Neuronal stem cell (in vitro differentiated cells): ENCODE results near the gene UBXN4. TPM values are rescaled to one million over a fixed set of nuclear protein-coding genes. Genes with fewer than 3 reads are reported as not detected.

Experiments
- DNase-seq: peaks from one replicate; pipeline ENCODE4 v3.0.0-alpha.2; 2013; ENCODE audit warnings: low spot score
- H2AFZ ChIP-seq: one replicate; pipeline ENCODE4 v1.6.1; 2013; ENCODE audit warnings: mild to moderate bottlenecking, low read length, inconsistent platforms
- H2AK5ac ChIP-seq: 2 replicates; pipeline ENCODE4 v1.6.1; 2013; ENCODE audit warnings: low read depth, mild to moderate bottlenecking, inconsistent platforms, low read length, moderate library complexity, mixed read lengths
- H2BK120ac ChIP-seq: 2 replicates; pipeline ENCODE4 v1.6.1; 2013; ENCODE audit warnings: low read depth, mild to moderate bottlenecking, inconsistent platforms, low read length, moderate library complexity, mixed read lengths
- H2BK12ac ChIP-seq: one replicate; pipeline ENCODE4 v1.6.1; 2013; ENCODE audit warnings: low read length, inconsistent platforms
- H2BK15ac ChIP-seq: 2 replicates; pipeline ENCODE4 v1.6.1; 2013; ENCODE audit warnings: mild to moderate bottlenecking, low read length, inconsistent platforms, mixed read lengths
- H2BK5ac ChIP-seq: one replicate; pipeline ENCODE4 v1.6.1; 2013; ENCODE audit warnings: inconsistent platforms, mild to moderate bottlenecking, low read length, moderate library complexity
- H3K14ac ChIP-seq: one replicate; pipeline ENCODE4 v1.6.1; 2013; ENCODE audit warnings: low read length, inconsistent platforms
- H3K18ac ChIP-seq: 2 replicates; pipeline ENCODE4 v1.6.1; 2013; ENCODE audit warnings: low read length, inconsistent platforms
- H3K23ac ChIP-seq: 2 replicates; pipeline ENCODE4 v1.6.1; 2013; ENCODE audit warnings: low read depth, mild to moderate bottlenecking, mixed read lengths, low read length, inconsistent platforms; ENCODE audit not compliant: poor library complexity
- H3K27ac ChIP-seq: replicated peaks from 3 replicates; pipeline ENCODE4 v1.5.1; 2013; ENCODE audit warnings: low read length, inconsistent platforms
- H3K27me3 ChIP-seq, 3 experiments: 2 replicates each; pipeline ENCODE4 v1.6.1; 2013; ENCODE audit warnings: low read length in 3 of 3, mild to moderate bottlenecking in 2 of 3, inconsistent platforms in 1 of 3, low read depth in 1 of 3, mixed read lengths in 1 of 3, moderate library complexity in 1 of 3; ENCODE audit not compliant: control insufficient read depth in 3 of 3, insufficient read depth in 3 of 3
- H3K36me3 ChIP-seq, 2 donors: replicated peaks in 1 of 2; 2 replicates each; pipeline ENCODE4 v1.6.1; 2013; ENCODE audit warnings: low read length in 2 of 2; ENCODE audit not compliant: control insufficient read depth in 2 of 2, insufficient read depth in 2 of 2
- H3K4ac ChIP-seq: 2 replicates; pipeline ENCODE4 v1.6.1; 2013; ENCODE audit warnings: inconsistent platforms, mild to moderate bottlenecking, low read length, moderate library complexity
- H3K4me1 ChIP-seq, 2 donors: 1 replicate in 1 of 2; 2 replicates in 1 of 2; pipeline ENCODE4 v1.6.1; 2013; ENCODE audit warnings: low read length in 2 of 2, low read depth in 1 of 2; ENCODE audit not compliant: control insufficient read depth in 2 of 2, insufficient read depth in 1 of 2
- H3K4me2 ChIP-seq: one replicate; pipeline ENCODE4 v1.6.1; 2013; ENCODE audit warnings: mild to moderate bottlenecking, low read length, inconsistent platforms; ENCODE audit not compliant: insufficient read depth, poor library complexity, severe bottlenecking
- H3K4me3 ChIP-seq, 2 donors: 2 replicates each; pipeline ENCODE4 v1.5.1; 2013; ENCODE audit warnings: low read length in 2 of 2, mild to moderate bottlenecking in 2 of 2, inconsistent platforms in 1 of 2, moderate library complexity in 1 of 2
- H3K79me1 ChIP-seq: one replicate; pipeline ENCODE4 v1.6.1; 2013; ENCODE audit warnings: low read depth, mild to moderate bottlenecking, inconsistent platforms, low read length, moderate library complexity
- H3K9ac ChIP-seq: one replicate; pipeline ENCODE4 v1.6.1; 2013; ENCODE audit warnings: mild to moderate bottlenecking, low read depth, low read length, inconsistent platforms; ENCODE audit not compliant: poor library complexity
- H3K9me3 ChIP-seq, 2 donors: replicated peaks in 1 of 2; 2 replicates each; pipeline versions ENCODE3 to v1.6.1; 2013; ENCODE audit warnings: low read length in 2 of 2, mild to moderate bottlenecking in 2 of 2, inconsistent platforms in 1 of 2, low read depth in 1 of 2, mixed read lengths in 1 of 2, moderate library complexity in 1 of 2; ENCODE audit not compliant: control insufficient read depth in 2 of 2, insufficient read depth in 1 of 2
- H4K8ac ChIP-seq: one replicate; pipeline ENCODE4 v1.6.1; 2013; ENCODE audit warnings: low read depth, mild to moderate bottlenecking, inconsistent platforms, low read length, moderate library complexity
- H4K91ac ChIP-seq: one replicate; pipeline ENCODE4 v1.6.1; 2013; ENCODE audit warnings: low read length, low read depth, mild to moderate bottlenecking, inconsistent platforms; ENCODE audit not compliant: poor library complexity
- WGBS, 2 donors: extraction: QIAGEN DNeasy Blood & Tissue Kit; methylation state at CpG; one replicate each; pipeline ENCODE4 v1.1.7; 2013; ENCODE audit warnings: missing lambda C conversion rate in 2 of 2, mixed read lengths in 1 of 2; ENCODE audit not compliant: insufficient read length in 2 of 2, insufficient replicate concordance in 1 of 2; ENCODE audit errors: extremely low coverage in 2 of 2; 5-methylcytosine and 5-hydroxymethylcytosine counted together
- polyA plus RNA-seq, 2 experiments: library from polyadenylated mRNA; stranded (reverse); fragments of 200-250 nt; gene quantifications; one replicate each; pipeline ENCODE4 v1.2.3, GENCODE V29; 2013

Gene UBXN4
- 60.4 TPM for polyA plus RNA-seq (2013, experiment 1 of 2)
- 61.9 TPM for polyA plus RNA-seq (2013, experiment 2 of 2)

GRCh38 chr2:135741395-135742324 lies at the start of gene UBXN4:
UBXN4 (plus strand) TSS chr2:135741855; CDS start chr2:135741930, 75 bp downstream.
- H3K27me3 ChIP-seq = no peaks in the 10 kb centered on the region
- H2BK5ac ChIP-seq = peak within 1 kb of the TSS; percentile 98
- peak within 1 kb of the TSS; percentile 53 for H4K91ac ChIP-seq
- WGBS, 2 donors = no CpG with 5 or more reads among the region's 93 CpGs
- peak within 1 kb of the TSS; percentile 99 for H2BK120ac ChIP-seq
- no peak within 1 kb of the TSS for H4K8ac ChIP-seq
- peak within 1 kb of the TSS; percentile 54 for H2BK12ac ChIP-seq
- peak within 1 kb of the TSS; percentile 98 for H3K9ac ChIP-seq
- no peaks in the 10 kb centered on the region for H3K9me3 ChIP-seq
- peak; percentile 97 for DNase-seq
- peak within 1 kb of the TSS; percentile 45 for H3K4me2 ChIP-seq
- H3K79me1 ChIP-seq = peaks cover 8% of the 10 kb centered on the region
- H2BK15ac ChIP-seq = peak within 1 kb of the TSS; percentile 81
- peak within 1 kb of the TSS; percentile 98 for H3K27ac ChIP-seq
- H2AK5ac ChIP-seq = peak within 1 kb of the TSS; percentile 99
- H3K4me3 ChIP-seq = peak within 1 kb of the TSS; percentile 77 to 96
- H3K18ac ChIP-seq = peak within 1 kb of the TSS; percentile 100
- peak within 1 kb of the TSS; percentile 91 for H2AFZ ChIP-seq
- peak within 1 kb of the TSS; percentile 23 for H3K4ac ChIP-seq
- H3K36me3 ChIP-seq = peaks cover 0 to 27% of the 10 kb centered on the region in 2 donors
- peaks cover 2 to 5% of the 10 kb centered on the region in 2 donors for H3K4me1 ChIP-seq
- peak within 1 kb of the TSS; percentile 97 for H3K14ac ChIP-seq
- peak within 1 kb of the TSS; percentile 98 for H3K23ac ChIP-seq

GRCh38 chr2:135694711-135695110 lies 46.9 kb upstream of the UBXN4 start:
- Histone ChIP-seq H3K27me3 (no peaks in the 10 kb centered on the region), H3K4me2 (no peak overlapping the region), H4K8ac (no peak overlapping the region), H2AK5ac (no peak overlapping the region), H3K4me3 (no peak overlapping the region), H2BK15ac (no peak overlapping the region), H3K4me1 (peaks cover 0 to 3% of the 10 kb centered on the region in 2 donors), H2BK120ac (no peak overlapping the region), H3K36me3 (peaks cover 0 to 32% of the 10 kb centered on the region in 2 donors), H4K91ac (no peak overlapping the region), H3K27ac (no peak overlapping the region), H2BK12ac (no peak overlapping the region), H3K79me1 (no peaks in the 10 kb centered on the region), H3K14ac (no peak overlapping the region), H3K4ac (no peak overlapping the region), H3K9me3 (peaks cover 0 to 3% of the 10 kb centered on the region in 2 donors), H2AFZ (no peak overlapping the region), H3K18ac (no peak overlapping the region), H3K9ac (no peak overlapping the region), H3K23ac (no peak overlapping the region), H2BK5ac (no peak overlapping the region)
- WGBS, 2 donors = no CpG with 5 or more reads among the region's 2 CpGs
- no peak for DNase-seq

- H3K4me3 ChIP-seq = no peak overlapping the region
- H3K27ac ChIP-seq = no peak overlapping the region
- no peak overlapping the region for H2BK120ac ChIP-seq
- H2BK5ac ChIP-seq = no peak overlapping the region
- no peak overlapping the region for H2BK15ac ChIP-seq
- H3K36me3 ChIP-seq = peaks cover 0 to 30% of the 10 kb centered on the region in 2 donors
- no peak overlapping the region for H3K4me2 ChIP-seq
- H4K8ac ChIP-seq = no peak overlapping the region
- no peak overlapping the region for H3K14ac ChIP-seq
- no peak overlapping the region for H3K9ac ChIP-seq
- H4K91ac ChIP-seq = no peak overlapping the region
- H2AFZ ChIP-seq = no peak overlapping the region
- H3K4me1 ChIP-seq = peaks cover 0 to 3% of the 10 kb centered on the region in 2 donors
- H3K9me3 ChIP-seq = peaks cover 0 to 3% of the 10 kb centered on the region in 2 donors
- DNase-seq = no peak
- no peaks in the 10 kb centered on the region for H3K79me1 ChIP-seq
- no peak overlapping the region for H3K23ac ChIP-seq
- no peak overlapping the region for H2BK12ac ChIP-seq
- H3K27me3 ChIP-seq = no peaks in the 10 kb centered on the region
- no peak overlapping the region for H2AK5ac ChIP-seq
- H3K4ac ChIP-seq = no peak overlapping the region
- no CpG with 5 or more reads among the region's 2 CpGs for WGBS, 2 donors
- no peak overlapping the region for H3K18ac ChIP-seq
Measured at GRCh38 chr2:135698838-135699237, 42.8 kb upstream of the UBXN4 start.

GRCh38 chr2:135701442-135701841 lies 40.2 kb upstream of the UBXN4 start:
- H2BK12ac ChIP-seq = no peak overlapping the region
- no peak overlapping the region for H3K18ac ChIP-seq
- no peak overlapping the region for H3K27ac ChIP-seq

More at GRCh38 chr2:135701442-135701841, 40.2 kb upstream of the UBXN4 start:
- no peak overlapping the region for H2AK5ac ChIP-seq
- H2AFZ ChIP-seq = no peak overlapping the region
- H4K8ac ChIP-seq = no peak overlapping the region
- WGBS, 2 donors = 100% methylated on average over 1 of the region's 2 CpGs; no CpG with 5 or more reads in 1 of the 2 donors
- H3K4me3 ChIP-seq = no peak overlapping the region
- no peak overlapping the region for H3K4ac ChIP-seq
- peaks cover 0 to 21% of the 10 kb centered on the region in 2 donors for H3K36me3 ChIP-seq
- no peak overlapping the region for H2BK5ac ChIP-seq
- no peak overlapping the region for H4K91ac ChIP-seq
- H2BK120ac ChIP-seq = no peak overlapping the region
- DNase-seq = no peak
- no peaks in the 10 kb centered on the region for H3K4me1 ChIP-seq
- no peaks in the 10 kb centered on the region for H3K27me3 ChIP-seq
- no peaks in the 10 kb centered on the region for H3K79me1 ChIP-seq
- H2BK15ac ChIP-seq = no peak overlapping the region
- H3K14ac ChIP-seq = no peak overlapping the region
- no peak overlapping the region for H3K9ac ChIP-seq
- no peak overlapping the region for H3K4me2 ChIP-seq
- H3K9me3 ChIP-seq = no peaks in the 10 kb centered on the region
- H3K23ac ChIP-seq = no peak overlapping the region
